DMS 273 treated with DMSO at 0.1 percent for 48 hours (cell line): ENCODE results near the gene CREBBP.
"Not testable (repeated sequence)": the region's sequence is repeated elsewhere in the genome, so short reads cannot be mapped to it uniquely, and the experiment has no call there.

Experiments
- DNase-seq: peaks from one replicate; lab custom pipeline; 2025; lab: John Stamatoyannopoulos, UW

Gene CREBBP

DNA sequence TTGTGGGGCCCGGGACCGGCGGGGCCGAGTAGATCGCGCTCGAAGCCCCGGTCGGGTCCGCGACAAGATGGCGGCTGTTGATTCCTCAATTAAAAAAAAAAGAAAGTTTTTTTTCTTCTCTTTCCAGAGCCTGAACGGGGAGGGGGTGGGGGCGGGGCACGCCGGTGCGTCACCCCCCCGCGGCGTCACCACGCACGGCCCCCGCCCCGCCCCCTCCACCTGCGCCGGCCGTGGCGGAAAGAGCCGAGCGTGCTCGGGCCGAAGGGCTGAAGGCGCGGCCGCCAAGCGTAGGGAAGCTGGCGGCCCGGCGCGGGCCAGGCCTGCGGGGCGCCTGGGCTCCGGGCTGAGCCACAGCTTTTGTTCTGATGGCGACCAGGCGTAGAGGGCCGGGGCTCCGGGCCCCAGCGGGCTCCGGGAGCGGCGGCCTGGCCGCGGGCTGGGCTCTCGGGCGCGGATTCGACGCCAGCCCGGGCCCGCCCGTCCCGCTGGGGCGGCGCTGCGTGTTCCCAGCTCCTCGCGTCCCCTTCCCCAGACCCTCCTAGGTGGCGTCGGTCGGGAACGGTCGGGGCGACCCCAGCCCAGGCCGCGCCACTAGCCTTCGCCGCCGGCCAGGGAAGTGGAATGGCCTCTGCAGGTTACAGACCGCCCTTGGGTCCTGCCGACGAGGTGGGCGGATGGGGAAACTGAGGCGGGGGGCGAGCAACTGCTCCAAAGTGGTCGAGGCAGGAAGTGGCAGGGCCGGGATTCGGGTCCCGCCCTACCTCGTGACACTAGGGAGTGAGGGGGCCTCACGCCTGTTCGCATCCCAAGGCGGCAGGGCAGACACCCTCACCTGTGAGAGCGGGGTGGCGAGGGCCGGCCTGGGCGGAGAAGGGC is at the start of gene CREBBP:
TSS of gene CREBBP (minus strand) at position 91 of the 876 bp plus-strand sequence. CDS start 797 bp downstream, outside the sequence.
- peak; percentile 50 for DNase-seq

DNA sequence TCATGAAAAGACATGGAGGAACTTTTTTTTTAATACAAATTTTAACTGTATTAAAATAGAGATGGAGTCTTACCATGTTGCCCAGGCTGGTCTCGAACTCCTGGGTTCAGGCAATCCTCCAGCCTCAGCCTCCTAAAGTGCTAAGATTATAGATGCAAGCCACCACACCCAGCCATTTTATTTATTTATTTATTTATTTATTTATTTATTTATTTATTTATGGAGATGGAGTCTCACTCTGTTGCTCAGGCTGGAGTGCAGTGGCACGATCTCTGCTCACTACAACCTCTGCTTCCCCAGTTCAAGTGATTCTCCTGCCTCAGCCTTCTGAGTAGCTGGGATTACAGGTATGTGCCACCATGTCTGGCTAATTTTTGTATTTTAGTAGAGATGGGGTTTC is 46.6 kb upstream of the CREBBP start:
- DNase-seq: not testable (repeated sequence)

DNA sequence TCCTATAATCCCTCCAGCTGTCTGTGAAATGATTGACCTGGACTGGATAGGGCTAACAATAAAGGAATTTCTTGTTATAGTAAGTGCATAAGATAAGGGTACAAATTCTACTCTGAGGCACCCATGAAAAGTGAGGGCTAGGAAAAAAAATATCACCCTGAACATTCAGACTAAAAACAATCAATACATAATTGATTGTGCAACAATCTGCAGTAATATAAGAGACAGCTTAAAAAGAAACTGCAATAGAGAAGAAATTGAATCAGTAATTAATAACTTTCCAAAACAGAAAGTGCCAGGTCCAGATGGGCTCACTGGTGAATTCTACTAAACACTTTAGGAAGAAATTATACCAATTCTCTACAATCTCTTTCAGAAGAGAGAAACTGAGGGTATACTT is 44.2 kb upstream of the CREBBP start:
- no peak for DNase-seq

DNA sequence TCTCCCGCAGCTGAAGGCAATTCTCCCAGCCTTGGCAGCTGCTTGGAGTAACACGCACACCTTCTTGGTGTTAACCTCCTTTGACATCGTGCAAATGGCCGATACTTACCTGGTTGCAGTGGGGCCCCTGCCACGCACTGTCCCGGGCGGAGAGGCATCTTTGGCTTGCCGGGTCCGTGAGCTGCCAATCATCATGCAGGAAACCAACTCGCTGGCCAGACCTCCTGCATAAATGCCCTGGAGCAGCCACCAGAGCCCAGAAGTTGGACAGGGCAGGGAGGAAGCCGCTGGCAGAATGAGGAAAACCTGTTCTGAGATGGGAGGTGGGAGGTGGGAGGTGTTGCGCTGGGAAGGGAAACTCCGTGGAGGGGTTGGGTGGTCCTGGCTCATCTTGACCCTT is 41.7 kb upstream of the CREBBP start:
- no peak for DNase-seq

DNA sequence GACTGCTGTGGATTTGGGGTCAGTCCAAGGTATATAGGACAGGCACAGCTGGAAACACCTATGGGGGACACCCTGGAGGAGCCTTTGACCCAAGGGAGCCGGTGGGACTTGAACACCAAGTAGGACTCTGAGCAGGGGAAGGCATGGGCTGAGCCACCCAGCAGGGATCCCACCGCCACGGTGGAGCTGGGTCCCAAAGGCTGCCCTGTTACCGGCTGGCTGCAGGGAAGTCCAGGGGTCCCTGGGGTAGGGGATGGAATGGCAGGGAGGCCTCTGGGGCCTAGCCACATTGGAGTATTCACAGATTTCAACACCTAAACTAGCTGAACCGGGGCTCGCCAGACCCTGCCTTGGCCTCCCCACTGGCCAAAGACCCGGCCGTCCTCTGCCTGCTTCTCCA is 39.7 kb upstream of the CREBBP start:
- DNase-seq: no peak

DNA sequence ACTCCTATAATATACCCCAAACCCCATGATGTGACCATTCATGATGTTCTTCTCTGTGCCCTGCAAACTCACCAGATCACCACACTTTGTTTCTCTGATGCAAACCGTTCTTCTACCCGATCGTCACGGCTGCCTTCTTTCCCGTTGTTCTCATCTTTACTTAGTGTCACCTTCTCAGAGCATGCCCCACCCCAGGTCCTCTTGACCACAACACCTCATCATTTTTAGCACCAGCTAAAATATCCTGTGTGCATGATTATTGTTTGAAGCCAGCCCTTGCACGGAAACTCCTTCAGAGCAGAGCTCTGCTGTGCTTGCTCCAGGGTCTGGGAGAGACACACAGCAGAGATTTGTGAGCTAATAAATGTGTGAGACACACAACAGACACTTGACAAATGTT is 38.9 kb upstream of the CREBBP start:
- no peak for DNase-seq

DNA sequence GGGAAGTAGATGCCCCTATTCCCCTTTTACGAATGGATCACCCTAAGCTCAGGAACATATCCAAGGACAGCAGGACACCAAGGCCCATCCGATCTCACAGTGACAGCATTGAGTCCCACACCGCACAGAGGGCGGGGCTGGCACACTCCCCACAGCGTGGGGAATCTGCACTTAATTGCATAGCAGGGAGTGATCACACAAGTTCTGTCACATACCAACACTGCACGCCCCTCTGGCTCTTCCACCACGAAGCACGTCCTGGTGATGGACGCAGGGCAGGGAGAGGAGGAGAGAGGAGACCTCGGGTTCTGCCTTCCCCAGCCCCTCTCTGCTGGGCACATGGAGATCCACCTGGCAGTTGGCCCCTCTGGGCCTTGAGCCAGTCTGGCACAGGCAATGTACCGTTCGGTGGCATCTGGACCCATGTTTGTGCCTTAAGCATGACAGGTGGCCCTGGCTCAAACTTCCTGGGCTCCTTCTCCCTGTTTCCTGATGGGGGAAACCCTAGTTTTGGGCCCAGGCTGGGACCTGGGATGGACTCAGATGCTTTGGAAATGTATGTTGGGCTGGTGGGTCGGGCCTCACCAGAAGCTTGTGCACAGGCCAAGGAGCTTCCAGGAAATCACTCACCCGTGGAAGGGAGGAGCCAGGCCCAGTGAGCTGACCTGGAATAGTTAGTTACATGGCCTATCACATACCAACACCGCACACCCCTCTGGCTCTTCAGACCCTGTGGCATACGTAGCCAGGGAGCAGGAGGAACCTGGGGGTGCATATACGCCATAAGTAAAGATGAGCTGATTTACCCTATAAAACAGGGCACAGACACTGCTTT is 35.1 kb upstream of the CREBBP start:
- peak; percentile 24 for DNase-seq

DNA sequence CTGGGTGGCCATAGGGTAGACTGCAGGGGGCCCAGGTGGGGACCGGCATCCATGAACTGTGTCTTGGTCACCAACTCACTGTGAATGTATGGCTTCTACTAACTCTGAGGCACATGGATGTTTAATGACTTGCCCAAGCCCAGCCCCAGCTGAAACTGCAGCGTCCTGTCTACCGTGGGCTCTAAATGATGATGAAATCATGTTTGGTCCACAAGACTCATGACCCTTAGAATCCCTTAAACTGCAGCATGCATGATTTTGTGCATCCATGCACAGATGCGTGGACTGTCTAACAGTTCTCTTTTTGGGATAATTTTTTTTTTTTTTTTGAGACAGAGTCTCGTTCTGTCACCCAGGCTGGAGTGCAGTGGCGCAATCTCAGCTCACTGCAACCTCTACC is 32.4 kb upstream of the CREBBP start:
- DNase-seq: no peak

DNA sequence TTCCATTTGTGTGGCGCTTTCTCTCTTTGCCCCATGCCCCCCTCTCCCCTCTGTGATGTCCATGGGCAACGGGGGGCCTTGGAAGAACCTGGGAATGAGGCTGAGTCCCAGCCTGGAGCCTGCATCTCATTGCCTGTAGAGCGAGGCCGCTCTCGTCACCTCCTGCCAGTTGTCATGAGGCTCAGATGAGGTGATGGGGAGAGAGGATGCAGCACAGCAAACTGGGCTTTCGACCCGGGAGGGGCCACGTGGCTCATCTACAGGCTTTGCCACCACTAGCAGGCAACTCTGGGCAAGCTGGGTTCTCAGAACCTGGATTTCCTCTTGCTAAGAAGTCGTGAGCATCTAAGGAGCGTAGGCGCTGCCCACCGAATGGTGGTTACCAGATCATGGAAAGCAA is 31.9 kb upstream of the CREBBP start:
- no peak for DNase-seq

DNA sequence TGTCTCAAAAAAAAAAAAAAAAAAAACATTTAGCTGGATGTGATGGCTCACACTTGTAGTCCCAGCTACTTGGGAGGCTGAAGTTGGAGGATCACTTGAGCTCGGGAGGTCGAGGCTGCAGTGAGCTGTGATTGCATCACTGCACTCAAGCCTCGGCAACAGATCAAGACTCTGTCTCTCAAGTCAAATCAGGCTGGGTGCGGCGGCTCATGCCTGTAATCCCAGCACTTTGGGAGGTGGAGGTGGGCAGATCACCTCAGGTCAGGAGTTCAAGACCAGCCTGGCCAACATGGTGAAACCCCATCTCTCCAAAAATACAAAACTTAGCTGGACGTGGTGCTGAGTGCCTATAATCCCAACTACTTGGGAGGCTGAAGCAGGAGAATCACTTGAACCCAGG is 31.2 kb upstream of the CREBBP start:
- not testable (repeated sequence) for DNase-seq

DNA sequence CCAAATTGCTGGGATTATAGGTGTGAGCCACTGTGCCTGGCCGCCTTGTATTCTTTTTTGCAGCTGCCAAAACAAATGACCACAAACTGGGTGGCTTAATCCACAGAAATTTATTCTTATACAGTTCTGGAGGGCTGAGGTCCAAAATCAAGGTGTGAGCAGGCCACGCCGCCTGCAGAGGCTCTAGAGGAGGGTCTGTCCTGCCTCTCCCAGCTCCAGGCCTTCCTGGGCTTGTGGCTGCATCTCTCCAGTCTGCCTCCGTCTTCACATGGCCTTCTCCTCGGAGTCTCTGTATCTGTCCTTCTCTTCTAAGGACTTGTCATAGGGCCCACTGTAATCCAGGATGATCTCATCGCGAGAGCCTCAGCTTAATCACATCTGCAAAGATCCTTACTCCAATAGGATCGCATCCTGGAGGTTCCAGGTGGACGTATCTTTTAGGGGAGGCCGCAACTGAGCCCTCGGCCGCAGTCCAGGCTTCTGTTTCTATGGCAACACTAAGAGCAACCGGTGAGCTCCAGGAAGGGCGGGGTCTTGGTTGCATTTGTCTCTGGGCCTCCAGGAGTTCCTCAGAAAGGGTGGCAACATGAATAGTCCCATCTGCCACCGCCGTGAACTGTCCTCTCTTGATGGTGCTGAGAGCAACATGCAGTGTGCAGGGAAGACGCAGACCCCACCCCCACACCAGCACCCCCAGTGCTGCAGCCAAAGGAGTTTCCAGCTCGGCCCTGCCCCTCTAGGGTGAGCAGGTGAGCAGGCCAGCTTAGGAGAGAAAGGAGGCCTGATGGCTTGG is 29.5 kb upstream of the CREBBP start:
- DNase-seq: no peak

DNA sequence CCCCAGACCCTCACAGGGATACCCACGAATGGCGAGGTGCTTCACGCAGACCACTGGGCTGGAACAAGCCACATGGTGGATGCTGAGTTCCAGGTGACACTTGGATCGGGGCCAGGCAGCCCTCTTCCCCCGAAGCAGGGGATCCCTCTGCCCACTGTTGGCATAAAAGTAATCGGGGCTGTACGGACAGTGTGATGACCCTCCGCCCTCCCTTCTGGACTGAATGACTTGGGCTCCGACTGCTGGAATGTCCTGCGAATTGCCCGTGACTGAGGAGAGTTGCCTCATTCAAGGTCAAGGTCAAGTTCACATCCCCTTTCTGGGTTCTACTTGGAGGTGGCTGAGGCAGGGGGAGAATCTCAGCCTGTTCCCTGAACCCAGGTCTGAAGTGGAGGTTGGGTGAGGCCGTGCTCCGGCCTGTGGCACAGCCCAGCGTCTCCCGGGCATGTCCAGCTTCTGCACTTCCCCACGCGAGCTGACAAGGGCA is 28.5 kb upstream of the CREBBP start:
- no peak for DNase-seq

DNA sequence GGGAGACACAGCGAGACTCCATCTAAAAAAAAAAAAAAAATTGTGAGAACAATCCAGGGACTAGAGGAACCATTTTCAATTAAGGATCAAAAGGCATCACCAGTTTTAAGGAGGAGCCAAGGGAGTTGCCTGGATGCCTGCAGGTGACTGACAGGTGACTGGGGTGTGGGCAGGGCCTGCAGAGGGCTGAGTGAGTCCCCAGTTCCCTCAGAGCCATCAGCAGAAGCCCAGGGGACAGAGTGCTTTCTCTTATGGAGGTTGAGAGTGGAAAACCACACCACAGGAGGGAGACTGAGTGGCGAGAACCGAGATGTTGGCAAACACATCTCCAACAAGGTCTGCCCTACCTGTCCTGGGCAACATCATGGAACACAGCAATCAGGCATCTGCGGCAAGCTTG is 27.1 kb upstream of the CREBBP start:
- no peak for DNase-seq

DNA sequence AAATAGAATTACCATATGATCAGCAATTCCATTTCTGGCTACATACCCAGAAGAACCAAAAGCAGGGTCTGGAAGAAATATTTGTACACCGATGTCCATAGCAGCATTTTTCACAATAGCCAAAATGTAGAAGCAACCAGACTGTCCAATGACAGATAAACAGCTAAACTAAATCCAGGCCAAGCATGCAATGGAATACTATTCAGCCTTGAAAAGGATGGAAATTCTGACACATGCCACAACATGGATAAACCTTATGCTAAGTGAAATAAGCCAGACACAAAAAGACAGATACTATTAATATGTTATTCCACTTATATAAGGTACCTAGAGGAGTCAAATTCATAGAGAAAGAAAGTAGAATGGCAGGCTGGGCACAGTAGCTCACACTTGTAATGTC is 25.9 kb upstream of the CREBBP start:
- DNase-seq: no peak

DNA sequence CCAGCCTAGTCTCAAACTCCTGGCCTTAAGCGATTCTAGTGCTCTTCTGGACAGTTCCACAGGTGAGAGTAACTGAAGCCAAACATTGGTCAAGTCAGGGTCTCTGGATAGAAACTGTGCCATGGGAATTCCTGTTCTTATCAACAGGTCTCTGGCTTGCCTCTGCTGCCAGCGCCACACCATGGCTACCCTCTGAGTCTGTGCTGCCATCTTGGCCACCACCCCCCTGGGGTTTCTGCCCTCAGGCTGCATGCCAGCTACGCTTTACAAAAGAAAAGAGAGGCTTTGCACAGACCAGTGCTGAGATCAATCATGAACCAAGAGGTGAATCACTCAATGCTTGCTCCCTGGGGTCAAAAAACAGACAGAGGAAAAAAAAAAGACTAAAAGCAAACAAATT is 24.4 kb upstream of the CREBBP start:
- no peak for DNase-seq

DNA sequence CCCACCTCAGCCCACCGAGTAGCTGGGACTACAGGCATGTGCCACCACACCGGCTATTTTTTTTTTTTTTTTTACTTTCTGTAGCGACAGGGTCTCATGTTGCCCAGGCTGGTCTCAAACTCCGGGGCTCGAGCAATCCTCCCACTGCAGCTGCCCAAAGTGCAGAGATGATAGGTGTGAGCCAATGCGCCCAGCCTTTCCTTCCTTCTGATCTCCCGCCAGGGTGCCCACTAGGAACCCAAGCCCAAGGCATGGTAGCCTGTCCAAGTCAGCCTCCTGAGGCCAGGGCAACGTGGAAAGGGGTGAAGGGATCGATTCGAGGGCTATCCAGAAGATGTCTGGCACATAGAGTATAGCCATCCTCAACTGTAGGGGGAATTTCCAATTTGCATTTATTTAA is 9.6 kb upstream of the CREBBP start:
- DNase-seq: no peak

DNA sequence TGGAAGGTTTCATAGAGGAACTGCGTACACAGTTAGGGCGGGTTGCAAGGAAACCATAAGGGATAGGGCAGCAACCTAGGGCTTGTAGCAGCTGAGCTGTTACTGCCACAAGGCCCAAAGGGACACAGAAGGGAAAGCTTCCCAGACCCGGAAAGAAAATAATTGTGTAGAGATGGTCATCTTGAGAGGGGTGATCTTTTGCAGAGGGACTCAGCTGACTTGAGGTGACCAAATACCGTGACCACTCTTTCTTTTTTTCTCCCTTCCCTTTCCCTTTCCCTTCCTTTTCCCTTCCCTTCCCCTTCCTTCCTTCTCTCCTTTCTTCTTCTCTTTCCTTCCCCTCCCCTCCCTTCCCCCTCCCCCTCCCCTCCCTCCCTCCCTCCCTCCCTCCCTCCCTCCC is 8.5 kb upstream of the CREBBP start:
- DNase-seq: no peak

DNA sequence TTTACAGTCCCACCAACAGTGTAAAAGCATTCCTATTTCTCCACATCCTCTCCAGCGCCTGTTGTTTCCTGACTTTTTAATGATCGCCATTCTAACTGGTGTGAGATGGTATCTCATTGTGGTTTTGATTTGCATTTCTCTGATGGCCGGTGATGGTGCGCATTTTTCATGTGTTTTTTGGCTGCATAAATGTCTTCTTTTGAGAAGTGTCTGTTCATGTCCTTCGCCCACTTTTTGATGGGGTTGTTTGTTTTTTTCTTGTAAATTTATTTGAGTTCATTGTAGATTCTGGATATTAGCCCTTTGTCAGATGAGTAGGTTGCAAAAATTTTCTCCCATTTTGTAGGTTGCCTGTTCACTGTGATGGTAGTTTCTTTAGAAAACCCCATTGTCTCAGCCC is 5.5 kb upstream of the CREBBP start:
- DNase-seq: not testable (repeated sequence)

DNA sequence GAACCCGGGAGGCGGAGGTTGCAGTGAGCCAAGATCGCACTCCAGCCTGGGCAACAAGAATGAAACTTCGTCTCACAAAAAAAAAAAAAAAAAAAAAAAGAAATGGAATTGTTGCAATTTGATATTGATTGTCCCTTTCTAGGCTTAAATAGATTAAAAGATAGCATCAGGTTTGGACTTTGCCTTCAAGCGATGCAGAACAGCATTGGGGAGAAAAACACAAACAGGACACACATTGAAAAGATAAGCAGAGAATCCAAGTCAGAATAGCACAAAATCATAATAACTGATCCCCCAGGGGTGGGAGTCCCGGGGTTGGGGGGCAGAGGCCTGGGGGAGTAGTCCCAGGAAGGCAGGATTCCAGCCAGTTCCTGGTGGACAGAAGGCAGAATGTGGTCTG is 3.9 kb upstream of the CREBBP start:
- no peak for DNase-seq

DNA sequence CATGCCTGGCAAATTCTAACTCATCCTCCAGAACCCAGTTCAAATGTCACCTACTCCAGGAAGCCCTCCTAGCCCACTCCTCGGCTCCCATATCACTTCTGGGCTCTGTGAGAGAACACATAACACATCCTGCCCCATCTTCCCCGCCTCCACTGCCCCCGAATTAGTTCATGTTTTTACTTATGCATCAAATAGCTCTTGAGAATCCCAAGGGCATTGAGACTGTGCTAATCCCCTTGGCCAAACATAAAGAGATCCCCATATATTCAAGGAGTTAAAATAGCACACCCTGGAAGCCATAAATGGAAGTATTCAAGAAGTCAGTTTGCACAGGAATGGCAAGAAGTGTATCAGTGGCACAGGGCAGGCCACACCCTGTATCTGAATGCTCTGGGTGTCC is 2.0 kb upstream of the CREBBP start:
- no peak for DNase-seq

DNA sequence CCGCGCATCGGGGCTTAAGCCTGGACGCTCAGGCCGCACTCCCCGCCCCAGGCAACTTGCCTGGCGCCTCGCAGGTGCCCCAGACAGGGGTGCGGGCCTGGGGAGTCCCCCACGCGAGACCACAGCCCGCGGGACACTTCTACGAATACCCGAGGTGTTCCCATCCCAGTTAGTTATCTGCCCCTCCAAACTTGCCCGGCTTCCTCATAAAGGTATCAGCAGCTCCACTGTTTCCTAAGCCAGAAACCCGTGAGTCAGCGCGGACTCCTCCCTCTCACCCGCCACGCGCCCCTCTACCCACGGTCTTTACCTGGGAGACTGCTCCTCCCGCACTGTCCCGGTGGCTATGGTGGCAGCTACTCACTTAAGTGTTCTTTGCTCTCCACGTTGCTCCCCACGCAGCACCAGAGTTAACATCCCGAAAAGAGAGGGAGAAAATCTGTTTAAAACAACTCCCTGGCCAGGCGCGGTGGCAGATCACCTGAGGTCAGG is 1.0 kb upstream of the CREBBP start:
- DNase-seq: no peak
